ENCODE data around the gene PDZRN4.

GRCh38 chr12:41286426-41286825 lies 98.3 kb downstream of the PDZRN4 start:
- TF ChIP-seq SMC3 (IDR thresholded peaks at IDR 0.05; ENCODE audit: low read depth, low read length): no peak
- TF ChIP-seq USF2 (IDR thresholded peaks at IDR 0.05; ENCODE audit: low read depth, low read length): no peak
- TF ChIP-seq CTCF (conservative IDR thresholded peaks at IDR 0.05; ENCODE audit: low read depth, low read length): no peak
- no peak for TF ChIP-seq POLR2A (IDR thresholded peaks at IDR 0.05; ENCODE audit: low read depth, low read length)
- TF ChIP-seq RFX5 (IDR thresholded peaks at IDR 0.05; ENCODE audit: low read depth, low read length): no peak
- no peak for TF ChIP-seq NFE2L2 (IDR thresholded peaks at IDR 0.05; ENCODE audit: low read depth, low read length)
- TF ChIP-seq CEBPB (IDR thresholded peaks at IDR 0.05; ENCODE audit: low read depth, low read length): no peak
- TF ChIP-seq FOS (IDR thresholded peaks at IDR 0.05; ENCODE audit: low read depth, low read length): no peak
- no peak for TF ChIP-seq CHD1 (IDR thresholded peaks at IDR 0.05; ENCODE audit: low read depth, low read length)
- no peak for TF ChIP-seq RAD21 (IDR thresholded peaks at IDR 0.05; ENCODE audit: low read length)
- no peak for TF ChIP-seq MXI1 (IDR thresholded peaks at IDR 0.05; ENCODE audit: borderline replicate concordance, low read depth, low read length)
- no peak for TF ChIP-seq MAZ (IDR thresholded peaks at IDR 0.05; ENCODE audit: borderline replicate concordance, low read depth, low read length)

All from IMR-90 (cell line).